WTC11 (cell line): Measurements from ENCODE around the gene SPOP. TPM values are rescaled to one million over a fixed set of nuclear protein-coding genes. Genes with fewer than 3 reads are reported as not detected.

ENCODE experiments used
- ATF1 ChIP-seq: sonication (generic); formaldehyde crosslinking; IDR thresholded peaks from 2 replicates; pipeline ENCODE4 v1.8.1; 2023; ENCODE audit warnings: mild to moderate bottlenecking, moderate library complexity, missing genetic modification reagents
- ETV6 ChIP-seq: sonication (generic); formaldehyde crosslinking; IDR thresholded peaks from 2 replicates; pipeline ENCODE4 v1.8.1; 2022; ENCODE audit warnings: mild to moderate bottlenecking, missing genetic modification reagents
- GRHL2 ChIP-seq: fragments of 250-450 bp; sonication (Bioruptor Pico); IDR thresholded peaks from 2 replicates; pipeline ENCODE4 v1.8.0; 2022; ENCODE audit warnings: mild to moderate bottlenecking, moderate library complexity; ENCODE audit not compliant: insufficient replicate concordance, severe bottlenecking
- HMGA2 ChIP-seq: fragments of 250-450 bp; sonication (Bioruptor Pico); IDR thresholded peaks from 2 replicates; pipeline ENCODE4 v1.4.0; 2021; ENCODE audit warnings: mild to moderate bottlenecking, moderate library complexity
- TCF7 ChIP-seq: sonication (generic); formaldehyde crosslinking; IDR thresholded peaks from 2 replicates; pipeline ENCODE4 v1.8.0; 2022; ENCODE audit warnings: mild to moderate bottlenecking, low read depth, missing genetic modification reagents, moderate library complexity
- total RNA-seq: library from RNA; stranded (reverse); gene quantifications from 3 replicates; pipeline ENCODE4 v1.2.3, GENCODE V29; 2021
- TF ChIP-seq, protein P1 (sequence below): sonication (generic); formaldehyde crosslinking; IDR thresholded peaks from 2 replicates; pipeline ENCODE4 v1.8.1; 2022; ENCODE audit warnings: missing genetic modification reagents, borderline replicate concordance
- TF ChIP-seq, protein P2 (sequence below): sonication (generic); formaldehyde crosslinking; IDR thresholded peaks from 2 replicates; pipeline ENCODE4 v1.8.1; 2022; ENCODE audit warnings: mild to moderate bottlenecking, missing genetic modification reagents, moderate library complexity, borderline replicate concordance
- TF ChIP-seq, protein P3 (sequence below): fragments of 250-450 bp; sonication (Bioruptor Pico); IDR thresholded peaks from 2 replicates; pipeline ENCODE4 v1.9.0; 2021; ENCODE audit warnings: mild to moderate bottlenecking, borderline replicate concordance
- TF ChIP-seq, protein P4 (sequence below): sonication (generic); formaldehyde crosslinking; IDR thresholded peaks from 2 replicates; pipeline ENCODE4 v1.8.0; 2023; ENCODE audit warnings: mild to moderate bottlenecking, missing genetic modification reagents
- TF ChIP-seq, protein P5 (sequence below): sonication (generic); formaldehyde crosslinking; IDR thresholded peaks from 2 replicates; pipeline ENCODE4 v1.8.1; 2022; ENCODE audit warnings: low read depth, mild to moderate bottlenecking, moderate library complexity, missing genetic modification reagents, borderline replicate concordance
- TF ChIP-seq, protein P6 (sequence below): sonication (generic); formaldehyde crosslinking; IDR thresholded peaks from 2 replicates; pipeline ENCODE4 v1.8.1; 2023; ENCODE audit warnings: mild to moderate bottlenecking, missing genetic modification reagents, moderate library complexity
- TF ChIP-seq, protein P7 (sequence below): fragments of 250-450 bp; sonication (Bioruptor Pico); IDR thresholded peaks from 2 replicates; pipeline ENCODE4 v1.9.0; 2021; ENCODE audit warnings: mild to moderate bottlenecking

The SPOP gene
- total RNA-seq, 1 experiment from 2014 or later, result 19.2 TPM

DNA sequence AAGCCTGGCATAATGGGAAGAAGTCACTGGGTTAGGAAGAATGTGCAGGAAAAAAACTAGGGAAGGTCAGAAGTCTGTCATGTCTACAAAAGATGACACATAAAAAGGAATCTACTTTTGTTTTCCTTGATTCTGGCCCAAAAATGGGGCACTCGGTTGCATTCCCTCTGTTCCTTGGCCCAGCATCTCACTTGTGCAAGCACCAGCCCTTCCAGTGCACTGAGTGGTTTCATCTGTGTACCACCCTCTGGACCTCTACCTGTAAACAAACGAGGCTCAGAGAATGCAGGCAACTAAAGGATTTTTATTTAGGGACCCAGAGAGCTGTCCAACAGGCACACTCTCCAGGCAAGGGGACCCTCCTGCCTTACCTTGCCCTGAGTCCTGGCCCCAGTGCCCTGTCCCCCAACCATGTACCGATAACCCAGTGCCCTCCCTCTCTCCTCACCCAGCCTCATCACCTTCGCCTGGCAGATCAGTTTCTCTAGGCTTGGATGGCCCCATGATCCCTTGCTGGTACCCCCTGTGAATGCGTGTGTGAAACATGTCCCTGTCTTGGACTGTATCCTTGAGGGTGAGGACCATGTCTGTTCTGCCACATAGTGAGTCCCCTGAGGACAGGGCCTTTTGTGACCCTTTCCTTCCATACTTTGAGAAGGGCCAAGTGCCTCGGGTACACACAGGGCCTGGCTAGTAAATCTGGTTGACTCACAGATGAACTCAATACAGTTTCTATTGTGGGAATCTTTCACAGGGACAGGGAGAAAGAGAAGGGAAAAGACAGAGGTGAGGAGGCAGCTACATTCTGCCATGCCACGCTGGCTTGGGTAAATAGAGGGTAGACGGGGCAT is 88.9 kb downstream of the SPOP start (continued):
- TF ChIP-seq, protein P1, sequence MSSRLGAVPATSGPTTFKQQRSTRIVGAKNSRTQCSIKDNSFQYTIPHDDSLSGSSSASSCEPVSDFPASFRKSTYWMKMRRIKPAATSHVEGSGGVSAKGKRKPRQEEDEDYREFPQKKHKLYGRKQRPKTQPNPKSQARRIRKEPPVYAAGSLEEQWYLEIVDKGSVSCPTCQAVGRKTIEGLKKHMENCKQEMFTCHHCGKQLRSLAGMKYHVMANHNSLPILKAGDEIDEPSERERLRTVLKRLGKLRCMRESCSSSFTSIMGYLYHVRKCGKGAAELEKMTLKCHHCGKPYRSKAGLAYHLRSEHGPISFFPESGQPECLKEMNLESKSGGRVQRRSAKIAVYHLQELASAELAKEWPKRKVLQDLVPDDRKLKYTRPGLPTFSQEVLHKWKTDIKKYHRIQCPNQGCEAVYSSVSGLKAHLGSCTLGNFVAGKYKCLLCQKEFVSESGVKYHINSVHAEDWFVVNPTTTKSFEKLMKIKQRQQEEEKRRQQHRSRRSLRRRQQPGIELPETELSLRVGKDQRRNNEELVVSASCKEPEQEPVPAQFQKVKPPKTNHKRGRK (CRISPR knock-in tag), result no peak
- TF ChIP-seq, protein P2, sequence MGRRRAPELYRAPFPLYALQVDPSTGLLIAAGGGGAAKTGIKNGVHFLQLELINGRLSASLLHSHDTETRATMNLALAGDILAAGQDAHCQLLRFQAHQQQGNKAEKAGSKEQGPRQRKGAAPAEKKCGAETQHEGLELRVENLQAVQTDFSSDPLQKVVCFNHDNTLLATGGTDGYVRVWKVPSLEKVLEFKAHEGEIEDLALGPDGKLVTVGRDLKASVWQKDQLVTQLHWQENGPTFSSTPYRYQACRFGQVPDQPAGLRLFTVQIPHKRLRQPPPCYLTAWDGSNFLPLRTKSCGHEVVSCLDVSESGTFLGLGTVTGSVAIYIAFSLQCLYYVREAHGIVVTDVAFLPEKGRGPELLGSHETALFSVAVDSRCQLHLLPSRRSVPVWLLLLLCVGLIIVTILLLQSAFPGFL (CRISPR knock-in tag), result no peak
- TF ChIP-seq, protein P3, sequence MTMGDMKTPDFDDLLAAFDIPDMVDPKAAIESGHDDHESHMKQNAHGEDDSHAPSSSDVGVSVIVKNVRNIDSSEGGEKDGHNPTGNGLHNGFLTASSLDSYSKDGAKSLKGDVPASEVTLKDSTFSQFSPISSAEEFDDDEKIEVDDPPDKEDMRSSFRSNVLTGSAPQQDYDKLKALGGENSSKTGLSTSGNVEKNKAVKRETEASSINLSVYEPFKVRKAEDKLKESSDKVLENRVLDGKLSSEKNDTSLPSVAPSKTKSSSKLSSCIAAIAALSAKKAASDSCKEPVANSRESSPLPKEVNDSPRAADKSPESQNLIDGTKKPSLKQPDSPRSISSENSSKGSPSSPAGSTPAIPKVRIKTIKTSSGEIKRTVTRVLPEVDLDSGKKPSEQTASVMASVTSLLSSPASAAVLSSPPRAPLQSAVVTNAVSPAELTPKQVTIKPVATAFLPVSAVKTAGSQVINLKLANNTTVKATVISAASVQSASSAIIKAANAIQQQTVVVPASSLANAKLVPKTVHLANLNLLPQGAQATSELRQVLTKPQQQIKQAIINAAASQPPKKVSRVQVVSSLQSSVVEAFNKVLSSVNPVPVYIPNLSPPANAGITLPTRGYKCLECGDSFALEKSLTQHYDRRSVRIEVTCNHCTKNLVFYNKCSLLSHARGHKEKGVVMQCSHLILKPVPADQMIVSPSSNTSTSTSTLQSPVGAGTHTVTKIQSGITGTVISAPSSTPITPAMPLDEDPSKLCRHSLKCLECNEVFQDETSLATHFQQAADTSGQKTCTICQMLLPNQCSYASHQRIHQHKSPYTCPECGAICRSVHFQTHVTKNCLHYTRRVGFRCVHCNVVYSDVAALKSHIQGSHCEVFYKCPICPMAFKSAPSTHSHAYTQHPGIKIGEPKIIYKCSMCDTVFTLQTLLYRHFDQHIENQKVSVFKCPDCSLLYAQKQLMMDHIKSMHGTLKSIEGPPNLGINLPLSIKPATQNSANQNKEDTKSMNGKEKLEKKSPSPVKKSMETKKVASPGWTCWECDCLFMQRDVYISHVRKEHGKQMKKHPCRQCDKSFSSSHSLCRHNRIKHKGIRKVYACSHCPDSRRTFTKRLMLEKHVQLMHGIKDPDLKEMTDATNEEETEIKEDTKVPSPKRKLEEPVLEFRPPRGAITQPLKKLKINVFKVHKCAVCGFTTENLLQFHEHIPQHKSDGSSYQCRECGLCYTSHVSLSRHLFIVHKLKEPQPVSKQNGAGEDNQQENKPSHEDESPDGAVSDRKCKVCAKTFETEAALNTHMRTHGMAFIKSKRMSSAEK (CRISPR knock-in tag), result no peak
- no peak for TF ChIP-seq TCF7 (CRISPR knock-in tag)
- TF ChIP-seq ETV6 (CRISPR knock-in tag), result no peak
- TF ChIP-seq GRHL2, result no peak
- TF ChIP-seq, protein P4, sequence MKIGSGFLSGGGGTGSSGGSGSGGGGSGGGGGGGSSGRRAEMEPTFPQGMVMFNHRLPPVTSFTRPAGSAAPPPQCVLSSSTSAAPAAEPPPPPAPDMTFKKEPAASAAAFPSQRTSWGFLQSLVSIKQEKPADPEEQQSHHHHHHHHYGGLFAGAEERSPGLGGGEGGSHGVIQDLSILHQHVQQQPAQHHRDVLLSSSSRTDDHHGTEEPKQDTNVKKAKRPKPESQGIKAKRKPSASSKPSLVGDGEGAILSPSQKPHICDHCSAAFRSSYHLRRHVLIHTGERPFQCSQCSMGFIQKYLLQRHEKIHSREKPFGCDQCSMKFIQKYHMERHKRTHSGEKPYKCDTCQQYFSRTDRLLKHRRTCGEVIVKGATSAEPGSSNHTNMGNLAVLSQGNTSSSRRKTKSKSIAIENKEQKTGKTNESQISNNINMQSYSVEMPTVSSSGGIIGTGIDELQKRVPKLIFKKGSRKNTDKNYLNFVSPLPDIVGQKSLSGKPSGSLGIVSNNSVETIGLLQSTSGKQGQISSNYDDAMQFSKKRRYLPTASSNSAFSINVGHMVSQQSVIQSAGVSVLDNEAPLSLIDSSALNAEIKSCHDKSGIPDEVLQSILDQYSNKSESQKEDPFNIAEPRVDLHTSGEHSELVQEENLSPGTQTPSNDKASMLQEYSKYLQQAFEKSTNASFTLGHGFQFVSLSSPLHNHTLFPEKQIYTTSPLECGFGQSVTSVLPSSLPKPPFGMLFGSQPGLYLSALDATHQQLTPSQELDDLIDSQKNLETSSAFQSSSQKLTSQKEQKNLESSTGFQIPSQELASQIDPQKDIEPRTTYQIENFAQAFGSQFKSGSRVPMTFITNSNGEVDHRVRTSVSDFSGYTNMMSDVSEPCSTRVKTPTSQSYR, result no peak
- no peak for TF ChIP-seq HMGA2
- TF ChIP-seq, protein P5, sequence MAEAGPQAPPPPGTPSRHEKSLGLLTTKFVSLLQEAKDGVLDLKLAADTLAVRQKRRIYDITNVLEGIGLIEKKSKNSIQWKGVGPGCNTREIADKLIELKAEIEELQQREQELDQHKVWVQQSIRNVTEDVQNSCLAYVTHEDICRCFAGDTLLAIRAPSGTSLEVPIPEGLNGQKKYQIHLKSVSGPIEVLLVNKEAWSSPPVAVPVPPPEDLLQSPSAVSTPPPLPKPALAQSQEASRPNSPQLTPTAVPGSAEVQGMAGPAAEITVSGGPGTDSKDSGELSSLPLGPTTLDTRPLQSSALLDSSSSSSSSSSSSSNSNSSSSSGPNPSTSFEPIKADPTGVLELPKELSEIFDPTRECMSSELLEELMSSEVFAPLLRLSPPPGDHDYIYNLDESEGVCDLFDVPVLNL (CRISPR knock-in tag), result no peak
- TF ChIP-seq, protein P6, sequence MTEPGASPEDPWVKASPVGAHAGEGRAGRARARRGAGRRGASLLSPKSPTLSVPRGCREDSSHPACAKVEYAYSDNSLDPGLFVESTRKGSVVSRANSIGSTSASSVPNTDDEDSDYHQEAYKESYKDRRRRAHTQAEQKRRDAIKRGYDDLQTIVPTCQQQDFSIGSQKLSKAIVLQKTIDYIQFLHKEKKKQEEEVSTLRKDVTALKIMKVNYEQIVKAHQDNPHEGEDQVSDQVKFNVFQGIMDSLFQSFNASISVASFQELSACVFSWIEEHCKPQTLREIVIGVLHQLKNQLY (CRISPR knock-in tag), result no peak
- no peak for TF ChIP-seq ATF1
- TF ChIP-seq, protein P7, sequence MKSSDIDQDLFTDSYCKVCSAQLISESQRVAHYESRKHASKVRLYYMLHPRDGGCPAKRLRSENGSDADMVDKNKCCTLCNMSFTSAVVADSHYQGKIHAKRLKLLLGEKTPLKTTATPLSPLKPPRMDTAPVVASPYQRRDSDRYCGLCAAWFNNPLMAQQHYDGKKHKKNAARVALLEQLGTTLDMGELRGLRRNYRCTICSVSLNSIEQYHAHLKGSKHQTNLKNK (CRISPR knock-in tag), result no peak
